Measurements from ENCODE around the gene PDSS1. TPM values are rescaled to one million over a fixed set of nuclear protein-coding genes. Genes with fewer than 3 reads are reported as not detected.

The PDSS1 gene
- total RNA-seq, 1 experiment from 2014 or later: 18.4 TPM

- Histone ChIP-seq H2BK15ac (ENCODE audit: low read depth, low read length) (no peak overlapping the region), H2AK5ac (ENCODE audit: insufficient read length, low read length) (no peak overlapping the region), H3K9me3 (ENCODE audit: control insufficient read depth, low read depth, low read length) (no peaks in the 10 kb centered on the region), H3K27ac (ENCODE audit: insufficient read length, low read depth, low read length) (no peak overlapping the region), H4K5ac (ENCODE audit: insufficient read length, low read depth, low read length) (no peak overlapping the region), H3K23ac (ENCODE audit: insufficient read length, low read depth, low read length) (no peak overlapping the region), H3K4ac (ENCODE audit: low read depth, low read length) (no peak overlapping the region), H2BK12ac (ENCODE audit: insufficient read length, low read depth, low read length) (no peak overlapping the region), H3K18ac (ENCODE audit: insufficient read length, low read depth, low read length) (no peak overlapping the region), H3K4me2 (ENCODE audit: insufficient read depth, insufficient read length, low read length) (no peak overlapping the region), H3K79me1 (ENCODE audit: insufficient read depth, low read depth, low read length, poor library complexity, severe bottlenecking) (no peaks in the 10 kb centered on the region), H2AFZ (ENCODE audit: low read length) (no peak overlapping the region), H3K9ac (ENCODE audit: extremely low read depth, insufficient read length, low read length) (no peak overlapping the region), H3K23me2 (ENCODE audit: insufficient read length, low read depth, low read length, poor library complexity, severe bottlenecking) (no peaks in the 10 kb centered on the region), H2BK5ac (ENCODE audit: insufficient read length, low read length) (no peak overlapping the region), H2BK120ac (ENCODE audit: low read depth, low read length, poor library complexity, severe bottlenecking) (no peak overlapping the region), H4K8ac (replicated peaks; ENCODE audit: insufficient read length, low read depth, low read length) (no peak overlapping the region), H3K27me3 (ENCODE audit: insufficient read depth, low read length) (no peaks in the 10 kb centered on the region), H3K4me1 (ENCODE audit: insufficient read depth, low read length) (no peaks in the 10 kb centered on the region), H3T11ph (ENCODE audit: low read length) (no peak overlapping the region), H2BK20ac (ENCODE audit: low read depth, low read length, poor library complexity, severe bottlenecking) (no peak overlapping the region), H3K79me2 (ENCODE audit: insufficient read depth, low read length) (no peaks in the 10 kb centered on the region), H4K91ac (ENCODE audit: insufficient read length, low read depth, low read length) (no peak overlapping the region), H3K56ac (ENCODE audit: insufficient read length, low read depth, low read length) (no peak overlapping the region), H4K20me1 (ENCODE audit: control insufficient read depth, insufficient read depth, insufficient read length) (no peaks in the 10 kb centered on the region), H3K14ac (ENCODE audit: insufficient read depth, low read length) (no peak overlapping the region)
- no peak for TF ChIP-seq CTCF (conservative IDR thresholded peaks at IDR 0.05)
- Mint-ChIP-seq H3K4me1 (peaks cover 7 to 11% of the 10 kb centered on the region in 2 experiments), H3K27me3 (ENCODE audit: low read depth) (no peaks in the 10 kb centered on the region), H3K27ac (no peak overlapping the region), H3K36me3 (ENCODE audit: insufficient read depth in 1 of 3, low read depth in 3 of 3) (peaks cover 0 to 9% (median 0%) of the 10 kb centered on the region in 3 experiments; a peak in 3 of 7 replicates), H3K4me3 (no peak overlapping the region), H3K9me3 (no peaks in the 10 kb centered on the region)
- no CpG with 5 or more reads among the region's 2 CpGs for WGBS (ENCODE audit: extremely low coverage, insufficient read length, low lambda C conversion rate)
- DNase-seq: no peak
Observed at GRCh38 chr10:26765549-26765948, 68.0 kb downstream of the PDSS1 start.
